Tibial nerve (tissue), 4 donors: ENCODE measurements around the gene MFSD11. TPM values are rescaled to one million over a fixed set of nuclear protein-coding genes. Genes with fewer than 3 reads are reported as not detected.

Experiments used
- DNase-seq, 2 donors: peaks; one replicate each; pipeline ENCODE4 v3.0.0-alpha.2; 2019; ENCODE audit warnings: low spot score in 2 of 2
- H3K27ac ChIP-seq, 4 donors: fragments of 200-600 bp; sonication (generic) in 3 of 4; one replicate each; pipeline ENCODE4 v1.5.1; 2017 to 2019; ENCODE audit warnings: mild to moderate bottlenecking in 1 of 4
- H3K27me3 ChIP-seq, 2 donors: fragments of 200-600 bp; sonication (generic) in 1 of 2; one replicate each; pipeline versions ENCODE4 v1.5.1 to v1.6.0; 2017 to 2019
- H3K36me3 ChIP-seq, 3 donors: fragments of 200-600 bp; sonication (generic); one replicate each; pipeline ENCODE4 v1.5.1; 2018 to 2019
- H3K4me1 ChIP-seq, 4 donors: fragments of 200-600 bp; sonication (generic) in 3 of 4; one replicate each; pipeline ENCODE4 v1.5.1; 2017 to 2019
- H3K4me3 ChIP-seq, 4 donors: fragments of 200-600 bp; sonication (generic) in 3 of 4; one replicate each; pipeline ENCODE4 v1.5.1; 2017 to 2019; ENCODE audit warnings: mild to moderate bottlenecking in 1 of 4, moderate library complexity in 1 of 4
- H3K9me3 ChIP-seq, 4 donors: fragments of 200-600 bp; sonication (generic) in 3 of 4; one replicate each; pipeline ENCODE4 v1.5.1; 2017 to 2019
- CTCF ChIP-seq, 5 experiments: fragments of 200-600 bp in 3 of 5; fragments of 450-650 bp in 2 of 5; sonication (generic) in 3 of 5; IDR thresholded peaks; one replicate each; pipeline ENCODE4 v1.5.1; 2016 to 2019; ENCODE audit warnings: antibody characterized with exemption in 5 of 5, mild to moderate bottlenecking in 3 of 5, moderate library complexity in 2 of 5
- EP300 ChIP-seq, 2 donors: sonication (generic); formaldehyde crosslinking; IDR thresholded peaks; one replicate each; pipeline ENCODE4 v1.6.1; 2017; ENCODE audit warnings: antibody characterized with exemption in 2 of 2, mild to moderate bottlenecking in 1 of 2
- POLR2A ChIP-seq, 2 donors: fragments of 450-650 bp; IDR thresholded peaks; one replicate each; pipeline ENCODE4 v1.6.1; 2017; ENCODE audit warnings: antibody characterized with exemption in 2 of 2, mild to moderate bottlenecking in 2 of 2, moderate library complexity in 2 of 2
- WGBS, 2 donors: methylation state at CpG; one replicate each; pipeline ENCODE4 v1.1.5; 2018; 5-methylcytosine and 5-hydroxymethylcytosine counted together
- small RNA-seq: library from RNA; depleted of rRNA; stranded (forward); fragments of <200 nt; gene quantifications from one replicate; pipeline ENCODE3, GENCODE V24; 2016
- total RNA-seq, 4 donors: library from RNA; depleted of rRNA; stranded (reverse); fragments of >200 nt; gene quantifications; one replicate each; pipeline ENCODE4 v1.1.0, GENCODE V29; 2016

Gene MFSD11
- total RNA-seq, 4 donors from 2014 or later, result 25.8 to 61.0 (median 37.1) TPM

GRCh38 chr17:76826330-76827068, 88.6 kb downstream of the MFSD11 start:
- 58 to 60% methylated on average over 20 to 24 of the region's 24 CpGs for WGBS, 2 donors
- H3K27ac ChIP-seq, result no peak overlapping the region
- TF ChIP-seq EP300 (IDR thresholded peaks at IDR 0.05) (no peak), POLR2A (IDR thresholded peaks at IDR 0.05) (no peak), CTCF (IDR thresholded peaks at IDR 0.05) (no peak)
- no peak overlapping the region for H3K4me3 ChIP-seq
- H3K36me3 ChIP-seq, result peaks cover 0 to 6% (median 0%) of the 10 kb centered on the region in 3 donors
- DNase-seq, result no peak
- no peaks in the 10 kb centered on the region for H3K9me3 ChIP-seq
- H3K27me3 ChIP-seq, result no peaks in the 10 kb centered on the region
- no peaks in the 10 kb centered on the region for H3K4me1 ChIP-seq

- H3K36me3 ChIP-seq, result peaks cover 0 to 6% (median 0%) of the 10 kb centered on the region in 3 donors
- no peaks in the 10 kb centered on the region for H3K9me3 ChIP-seq
- 76 to 85% methylated on average over 14 of the region's 14 CpGs for WGBS, 2 donors
- H3K4me1 ChIP-seq, result no peaks in the 10 kb centered on the region
- H3K27ac ChIP-seq, result no peak overlapping the region
- no peak for DNase-seq
- no peak overlapping the region for H3K4me3 ChIP-seq
- TF ChIP-seq POLR2A (IDR thresholded peaks at IDR 0.05) (no peak), EP300 (IDR thresholded peaks at IDR 0.05) (no peak), CTCF (IDR thresholded peaks at IDR 0.05) (no peak)
- no peaks in the 10 kb centered on the region for H3K27me3 ChIP-seq
Observed at GRCh38 chr17:76827736-76828135, 89.8 kb downstream of the MFSD11 start.

Small RNA genes lying within 50 kb of the gene (small RNA-seq; reads per million reads assigned to genes)
- not detected for gene AC005837.3
- gene RF02271, result not detected
- gene RNU6-97P, result not detected
- not detected for gene RNY4P36

Other genes with a start within 250 kb of the MFSD11 start
- 10 to 100 TPM; 33.1 to 99.0 (median 73.5) TPM for gene RHBDF2, start 236.7 kb upstream of the MFSD11 start, total RNA-seq
- 10 to 100 TPM; 40.2 to 59.2 (median 48.8) TPM for gene CYGB, start 200.4 kb upstream of the MFSD11 start, total RNA-seq
- 10 to 100 TPM in 3 of 4 donors, 1 to 10 TPM in 1; 6.6 to 23.5 (median 14.1) TPM for gene PRCD, start 198.1 kb upstream of the MFSD11 start, total RNA-seq
- 100 to 1,000 TPM in 1 of 4 donors, 10 to 100 TPM in 3; 58.5 to 128 (median 69.1) TPM for gene ST6GALNAC2, start 152.3 kb upstream of the MFSD11 start, total RNA-seq
- 10 to 100 TPM in 2 of 4 donors, 1 to 10 TPM in 2; 2.4 to 13.8 (median 7.4) TPM for gene ST6GALNAC1, start 94.4 kb upstream of the MFSD11 start, total RNA-seq
- gene MXRA7, start 27.2 kb upstream of the MFSD11 start, total RNA-seq, result 100 to 1,000 TPM; 124 to 230 (median 197) TPM
- 10 to 100 TPM; 14.0 to 45.0 (median 34.2) TPM for gene JMJD6, start 11.5 kb upstream of the MFSD11 start, total RNA-seq
- 10 to 100 TPM; 27.8 to 50.2 (median 30.8) TPM for gene METTL23, start 11.3 kb upstream of the MFSD11 start, total RNA-seq
- gene SRSF2, start 788 bp upstream of the MFSD11 start, total RNA-seq, result 100 to 1,000 TPM; 196 to 452 (median 271) TPM
- 1 to 10 TPM in 2 of 4 donors, under 1 TPM in 2; 0.78 to 1.5 (median 0.96) TPM for gene MGAT5B, start 130.3 kb downstream of the MFSD11 start, total RNA-seq